GM15510 (cell line): ENCODE results near the gene CYP4F2.

Experiments used
- POLR2A ChIP-seq: IDR thresholded peaks from 3 replicates; pipeline ENCODE4 v1.6.1; 2011; ENCODE audit warnings: borderline replicate concordance; ENCODE audit not compliant: insufficient read length; ENCODE audit errors: extremely low read depth

CYP4F2 gene

DNA sequence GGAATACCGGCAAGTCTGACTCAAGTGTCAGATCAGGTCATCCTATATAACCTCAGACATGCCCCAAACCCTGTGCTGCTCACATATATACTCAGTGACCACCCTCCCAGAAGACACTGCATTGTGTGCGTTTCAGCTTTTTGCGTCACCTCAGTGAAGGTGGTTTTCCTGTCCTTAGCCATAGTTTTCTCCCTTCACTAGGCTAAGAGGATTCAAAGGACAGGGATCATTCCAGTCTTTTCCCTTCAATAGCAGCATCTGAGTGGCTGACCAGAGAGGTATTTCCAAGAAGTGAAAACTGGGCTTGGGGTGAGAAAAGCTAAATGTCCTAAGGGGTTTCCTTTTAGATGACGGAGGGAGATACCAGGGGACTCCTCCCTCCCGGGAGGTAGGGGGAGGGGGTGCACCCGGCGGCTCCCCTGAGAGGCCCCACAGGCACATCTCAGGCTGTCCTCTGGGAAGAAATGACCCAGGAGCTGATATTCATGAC, 69.7 kb downstream of the CYP4F2 start:
- TF ChIP-seq POLR2A = no peak
